Bronchial epithelial cell (primary cell): ENCODE data around the gene BICD2. TPM values are rescaled to one million over a fixed set of nuclear protein-coding genes. Genes with fewer than 3 reads are reported as not detected.

Experiments
- DNase-seq: peaks from one replicate; pipeline ENCODE4 v3.0.0-alpha.2; 2010; ENCODE audit warnings: low read depth
- FAIRE-seq: peaks from 2 replicates; lab custom pipeline; 2011; peaks lifted over from hg19 to GRCh38; lab: Jason Lieb, UNC
- H3K27me3 ChIP-seq: 2 replicates; pipeline ENCODE4 v1.5.1; 2011; ENCODE audit warnings: low read length; ENCODE audit not compliant: control insufficient read depth, insufficient read depth
- H3K36me3 ChIP-seq: 2 replicates; pipeline ENCODE4 v1.5.1; 2011; ENCODE audit warnings: low read length; ENCODE audit not compliant: control insufficient read depth, insufficient read depth
- H3K4me3 ChIP-seq: 2 replicates; pipeline ENCODE4 v1.5.1; 2011; ENCODE audit warnings: mild to moderate bottlenecking, low read depth, low read length, control low read depth
- CTCF ChIP-seq: IDR thresholded peaks from 2 replicates; pipeline ENCODE4 v1.5.1; 2011; ENCODE audit warnings: mild to moderate bottlenecking, moderate library complexity, low read length, control low read depth, inconsistent platforms; ENCODE audit not compliant: insufficient read depth, severe bottlenecking
- total RNA-seq: library from RNA; depleted of rRNA; stranded (reverse); fragments of >200 nt; gene quantifications from 2 replicates; pipeline ENCODE4 v1.2.1, GENCODE V29; 2014

BICD2 gene
- total RNA-seq, 1 donor from 2014 or later = 92.7 TPM

DNA sequence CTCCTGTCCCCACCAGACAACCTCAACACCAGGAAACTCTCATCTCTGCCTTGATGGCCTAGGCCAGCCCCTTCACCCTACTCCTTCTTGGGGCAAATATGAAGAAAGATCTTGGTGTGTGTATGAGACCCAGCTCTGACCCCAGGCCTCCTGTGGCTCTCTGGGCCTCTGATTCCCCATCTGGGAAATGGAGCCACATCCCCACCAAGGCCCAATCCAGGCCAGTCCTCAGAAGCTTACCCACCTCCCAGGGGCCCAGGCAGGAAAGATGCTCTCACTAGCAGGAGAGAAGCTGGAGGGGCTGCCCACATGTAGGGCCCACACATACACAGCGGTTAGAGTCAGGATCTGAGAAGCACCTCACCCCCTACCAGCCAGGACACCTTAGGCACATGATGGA is 38.9 kb downstream of the BICD2 start:
- no peaks in the 10 kb centered on the region for H3K27me3 ChIP-seq
- H3K4me3 ChIP-seq = no peak overlapping the region
- TF ChIP-seq CTCF = no peak
- FAIRE-seq (no peak), DNase-seq (no peak)
- H3K36me3 ChIP-seq = peaks cover 34% of the 10 kb centered on the region

DNA sequence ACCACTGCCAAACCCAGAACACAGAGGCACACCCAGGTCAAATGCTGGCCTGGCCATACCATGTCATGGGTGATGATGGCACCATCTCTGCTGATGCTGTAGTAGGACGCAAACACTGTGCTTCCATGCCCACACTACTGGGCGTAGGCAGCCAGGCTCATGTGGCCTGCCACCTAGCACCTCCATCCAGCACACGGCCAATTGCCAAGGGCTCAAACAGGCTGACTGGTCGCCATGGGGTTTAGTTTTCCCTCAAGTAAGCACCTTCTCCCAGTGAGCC is 39.4 kb downstream of the BICD2 start:
- H3K36me3 ChIP-seq = peaks cover 37% of the 10 kb centered on the region
- DNase-seq (no peak), FAIRE-seq (peak; percentile 84)
- H3K27me3 ChIP-seq = no peaks in the 10 kb centered on the region
- TF ChIP-seq CTCF = no peak
- no peak overlapping the region for H3K4me3 ChIP-seq

DNA sequence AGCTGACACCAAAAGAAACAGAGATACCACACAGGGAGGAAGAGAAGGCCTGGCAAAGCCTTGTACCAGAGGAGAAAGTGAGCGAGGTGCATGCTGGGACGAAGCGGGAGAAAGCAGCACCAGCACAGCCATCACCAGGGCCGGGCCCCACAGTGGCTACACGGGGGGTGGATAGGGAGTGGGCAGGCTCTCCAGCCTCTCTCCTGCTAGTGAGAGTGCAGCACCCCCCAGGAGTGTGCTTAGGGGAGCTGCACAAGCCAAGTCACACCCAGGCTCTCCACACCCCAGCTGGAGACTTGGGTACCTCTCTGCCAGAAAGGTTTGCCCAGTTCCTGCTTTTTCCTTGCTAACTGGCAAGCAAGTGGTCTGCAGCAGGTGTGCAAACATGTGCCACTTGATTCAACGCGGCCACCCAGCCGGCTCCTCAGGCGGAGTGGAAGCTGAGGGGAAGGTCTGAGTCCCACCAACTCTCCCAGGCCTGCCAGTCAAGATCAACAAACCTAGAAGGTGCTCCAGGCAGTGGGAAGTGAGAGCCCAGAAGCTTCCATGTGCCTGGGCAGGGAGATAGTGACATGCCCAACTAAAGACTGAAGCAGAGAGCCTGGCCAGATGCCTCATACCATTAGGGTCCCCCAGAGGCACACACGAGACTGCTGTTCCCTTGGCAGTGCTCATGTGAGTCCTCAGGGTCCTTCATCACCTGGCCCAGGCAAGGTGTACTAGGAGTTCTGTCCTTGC is 39.9 kb downstream of the BICD2 start:
- no peak for FAIRE-seq
- DNase-seq = no peak
- Histone ChIP-seq H3K36me3 (peaks cover 39% of the 10 kb centered on the region), H3K27me3 (no peaks in the 10 kb centered on the region), H3K4me3 (no peak overlapping the region)
- no peak for TF ChIP-seq CTCF

DNA sequence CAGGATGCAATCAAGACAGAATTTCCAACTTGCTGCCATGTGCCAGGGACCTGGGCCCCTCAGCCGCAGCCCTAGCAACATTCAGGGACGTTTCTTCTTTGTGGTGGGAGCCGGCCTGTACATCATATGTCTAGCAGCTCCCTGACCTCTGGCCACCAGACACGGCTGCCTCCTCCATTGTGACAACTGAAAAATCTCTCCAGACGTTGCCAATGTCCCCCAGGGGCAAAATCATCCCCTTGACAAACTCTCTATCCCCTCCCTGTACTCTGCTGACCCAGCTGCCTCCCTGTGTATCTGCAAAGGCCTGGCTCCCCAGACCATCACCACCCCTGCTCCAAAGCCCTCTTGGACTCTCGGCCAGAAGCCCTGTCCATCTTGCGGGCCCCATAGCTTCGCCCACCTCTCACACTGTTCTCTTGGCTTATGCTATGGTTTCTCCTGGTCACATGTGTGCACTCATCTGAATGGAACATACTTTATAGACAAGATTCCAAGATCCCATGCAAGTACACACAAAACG is 40.8 kb downstream of the BICD2 start:
- Histone ChIP-seq H3K4me3 (no peak overlapping the region), H3K36me3 (peaks cover 41% of the 10 kb centered on the region), H3K27me3 (no peaks in the 10 kb centered on the region)
- FAIRE-seq (no peak), DNase-seq (no peak)
- TF ChIP-seq CTCF = no peak

DNA sequence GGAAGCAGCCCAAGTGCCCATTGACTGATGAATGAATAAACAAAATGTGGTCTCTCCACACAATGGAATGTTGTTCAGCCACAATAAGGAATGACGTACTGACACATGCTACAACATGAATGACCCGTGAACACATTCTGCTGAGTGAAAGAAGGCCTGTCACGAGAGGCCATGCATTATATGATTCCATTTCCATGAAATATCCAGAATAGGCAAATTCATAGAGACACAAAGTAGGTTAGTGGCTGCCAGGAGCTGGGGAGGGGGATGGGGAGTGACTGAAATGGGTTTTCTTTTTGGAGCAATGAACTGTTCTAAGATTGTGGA is 41.4 kb downstream of the BICD2 start:
- Histone ChIP-seq H3K4me3 (no peak overlapping the region), H3K36me3 (peaks cover 41% of the 10 kb centered on the region), H3K27me3 (no peaks in the 10 kb centered on the region)
- TF ChIP-seq CTCF = no peak
- FAIRE-seq = peak; percentile 99
- DNase-seq = peak; percentile 99
